ENCODE data around the gene SETDB1.
"Not testable (repeated sequence)": the region's sequence is repeated elsewhere in the genome, so short reads cannot be mapped to it uniquely, and the experiment has no call there.

Gene SETDB1

DNA sequence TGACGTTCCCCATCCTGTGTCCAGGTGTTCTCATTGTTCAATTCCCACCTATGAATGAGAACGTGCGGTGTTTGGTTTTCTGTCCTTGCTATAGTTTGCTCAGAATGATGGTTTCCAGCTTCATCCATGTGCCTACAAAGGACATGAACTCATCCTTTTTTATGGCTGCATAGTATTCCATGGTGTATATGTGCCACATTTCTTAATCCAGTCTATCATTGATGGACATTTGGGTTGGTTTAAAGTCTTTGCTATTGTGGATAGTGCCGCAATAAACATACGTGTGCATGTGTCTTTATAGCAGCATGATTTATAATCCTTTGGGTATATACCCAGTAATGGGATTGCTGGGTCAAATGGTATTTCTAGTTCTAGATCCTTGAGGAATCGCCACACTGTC lies 2.6 kb downstream of the SETDB1 start:
- DNase-seq (ENCODE audit: low read depth in 2 of 2): not testable (repeated sequence)

DNA sequence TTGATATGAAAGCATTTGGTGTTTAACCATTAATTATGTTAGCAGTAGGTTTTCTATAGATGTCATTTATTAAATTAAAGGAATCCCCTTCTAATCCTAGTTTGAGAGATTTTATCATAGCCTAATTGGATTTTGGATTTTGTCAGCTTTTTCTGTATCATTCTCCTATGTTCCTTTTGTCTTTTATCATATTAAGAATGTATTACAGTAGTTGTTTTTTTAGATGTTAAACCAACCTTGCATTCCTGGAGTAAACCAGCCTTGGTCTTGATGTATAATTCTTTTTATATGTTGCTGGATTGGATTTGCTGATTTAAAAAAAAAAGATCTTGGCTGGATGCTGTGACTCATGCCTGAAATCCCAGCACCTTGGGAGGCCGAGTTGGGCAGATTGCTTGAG lies 5.6 kb downstream of the SETDB1 start:
- DNase-seq (ENCODE audit: low read depth in 2 of 2): no peak

DNA sequence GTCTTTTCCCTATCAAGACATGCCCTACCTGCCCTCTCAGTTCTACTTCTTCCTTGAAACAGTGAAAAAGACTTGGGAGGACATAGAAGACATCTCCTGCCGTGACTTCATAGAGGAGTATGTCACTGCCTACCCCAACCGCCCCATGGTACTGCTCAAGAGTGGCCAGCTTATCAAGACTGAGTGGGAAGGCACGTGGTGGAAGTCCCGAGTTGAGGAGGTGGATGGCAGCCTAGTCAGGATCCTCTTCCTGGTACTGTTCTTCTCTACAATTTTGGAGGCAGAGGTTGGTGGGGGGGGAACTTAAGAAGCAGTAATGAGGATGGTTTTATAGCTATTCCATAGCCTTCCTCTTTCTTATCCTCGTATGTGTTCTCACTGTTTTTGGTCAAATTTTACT lies 18.7 kb downstream of the SETDB1 start:
- no peak for DNase-seq (ENCODE audit: low read depth in 2 of 2)

DNA sequence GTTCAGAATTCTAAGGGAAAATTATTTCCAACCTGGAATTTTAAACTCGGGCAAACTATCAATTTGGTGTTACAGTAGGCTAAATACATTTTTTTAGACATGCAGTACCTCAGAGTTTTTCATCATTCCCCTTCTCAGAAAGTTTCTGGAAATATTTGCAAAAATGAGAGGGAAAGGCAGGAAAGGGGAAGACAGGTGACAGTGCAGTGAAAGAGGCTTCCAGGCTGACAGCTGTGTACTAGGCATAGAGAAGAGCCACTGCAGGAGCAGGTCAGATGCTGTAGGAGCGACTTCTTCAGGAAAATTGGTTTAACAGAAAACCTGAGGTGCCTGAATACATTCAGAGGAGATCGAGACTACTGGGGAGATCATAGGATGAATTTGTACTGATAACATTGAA lies 28.5 kb downstream of the SETDB1 start:
- DNase-seq (ENCODE audit: low read depth in 2 of 2): no peak

DNA sequence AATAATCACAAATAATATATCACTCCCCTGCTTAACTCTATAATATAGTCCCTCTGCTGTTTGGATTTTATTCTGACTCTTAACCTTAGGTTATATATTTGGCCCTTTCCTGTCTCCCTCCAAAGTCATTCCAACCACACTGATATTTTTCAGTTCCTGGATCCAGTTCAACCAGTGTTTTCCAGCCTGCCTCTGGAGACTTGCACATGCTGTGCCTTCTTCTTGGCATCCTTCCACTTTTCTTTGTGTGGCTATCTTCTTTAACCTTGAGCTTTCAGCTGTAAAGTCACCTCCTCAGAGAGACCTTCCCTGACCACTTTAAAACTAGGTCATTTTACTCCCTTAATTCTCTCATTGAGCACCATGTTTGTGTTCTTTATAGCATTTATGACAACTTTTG lies 29.1 kb downstream of the SETDB1 start:
- no peak for DNase-seq (ENCODE audit: low read depth in 2 of 2)

DNA sequence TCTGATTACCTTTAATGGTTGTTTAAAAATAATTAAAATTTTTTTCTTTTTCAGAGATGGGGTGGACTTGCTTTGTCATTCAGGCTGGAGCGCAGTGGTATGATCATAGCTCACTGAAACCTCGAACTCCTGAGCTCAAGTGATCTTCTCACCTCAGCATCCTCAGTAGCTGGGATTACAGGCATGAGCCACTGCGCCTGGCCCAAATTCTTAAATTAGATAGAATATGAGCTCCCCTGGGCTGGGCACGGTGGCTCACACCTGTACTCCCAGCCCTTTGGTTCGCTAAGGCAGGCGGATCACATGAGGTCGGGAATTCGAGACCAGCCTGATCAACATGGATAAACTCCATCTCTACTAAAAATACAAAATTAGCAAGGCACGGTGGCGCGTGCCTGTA lies 31.5 kb downstream of the SETDB1 start:
- DNase-seq (ENCODE audit: low read depth in 2 of 2): no peak

DNA sequence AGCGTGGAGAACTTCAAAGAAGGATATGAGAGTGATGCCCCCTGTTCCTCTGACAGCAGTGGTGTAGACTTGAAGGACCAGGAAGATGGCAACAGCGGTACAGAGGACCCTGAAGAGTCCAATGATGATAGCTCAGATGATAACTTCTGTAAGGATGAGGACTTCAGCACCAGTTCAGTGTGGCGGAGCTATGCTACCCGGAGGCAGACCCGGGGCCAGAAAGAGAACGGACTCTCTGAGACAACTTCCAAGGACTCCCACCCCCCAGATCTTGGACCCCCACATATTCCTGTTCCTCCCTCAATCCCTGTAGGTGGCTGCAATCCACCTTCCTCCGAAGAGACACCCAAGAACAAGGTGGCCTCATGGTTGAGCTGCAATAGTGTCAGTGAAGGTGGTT lies 34.5 kb downstream of the SETDB1 start:
- DNase-seq (ENCODE audit: low read depth in 2 of 2): no peak

DNA sequence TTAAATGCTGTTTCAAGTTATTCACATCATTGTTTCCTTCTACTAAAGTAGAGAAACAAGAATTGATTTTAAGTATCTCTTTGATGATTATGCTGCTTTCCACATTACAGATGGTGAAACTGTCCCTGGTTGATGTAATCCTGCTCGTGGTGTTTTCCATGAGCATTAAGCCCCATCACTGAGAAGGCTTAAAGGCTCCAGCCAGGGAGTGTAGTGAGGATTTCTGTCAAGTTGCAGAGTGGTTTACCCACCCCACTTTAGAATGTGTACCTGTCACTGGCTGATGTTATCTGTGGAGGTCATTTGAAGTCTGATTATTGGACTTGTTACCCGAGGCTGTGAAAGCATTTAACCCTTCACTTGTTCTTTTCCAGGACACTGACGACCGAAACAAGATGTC lies 35.6 kb downstream of the SETDB1 start:
- no peak for DNase-seq (ENCODE audit: low read depth in 2 of 2)

DNA sequence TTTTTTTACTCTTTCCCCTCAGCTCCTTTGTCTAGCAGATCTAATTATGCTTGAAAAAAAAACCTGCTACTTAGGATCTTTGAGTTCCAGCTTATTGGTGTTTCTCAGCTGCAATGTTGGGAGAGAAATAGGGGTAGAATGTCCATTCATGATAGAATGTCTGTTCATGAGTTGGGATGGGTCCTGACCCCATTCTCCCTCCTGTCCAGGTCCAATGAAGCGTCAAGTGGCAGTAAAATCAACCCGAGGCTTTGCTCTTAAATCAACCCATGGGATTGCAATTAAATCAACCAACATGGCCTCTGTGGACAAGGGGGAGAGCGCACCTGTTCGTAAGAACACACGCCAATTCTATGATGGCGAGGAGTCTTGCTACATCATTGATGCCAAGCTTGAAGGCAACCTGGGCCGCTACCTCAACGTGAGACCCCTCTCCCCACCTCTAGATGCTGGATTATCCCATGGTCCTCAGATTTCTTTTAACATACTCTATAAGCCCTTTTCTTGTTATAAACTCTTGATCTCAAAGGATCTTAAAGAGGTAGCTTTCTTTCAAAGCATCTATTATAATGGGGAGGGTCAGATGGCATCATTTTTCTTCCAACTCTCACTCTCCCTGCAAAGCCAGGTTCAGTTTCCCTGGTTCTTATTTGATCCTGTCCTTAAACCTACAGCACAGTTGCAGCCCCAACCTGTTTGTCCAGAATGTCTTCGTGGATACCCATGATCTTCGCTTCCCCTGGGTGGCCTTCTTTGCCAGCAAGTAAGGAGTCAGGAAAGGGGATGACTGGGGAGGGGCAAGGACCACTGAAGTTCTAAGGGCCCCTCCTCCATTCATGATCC lies 37.4 kb downstream of the SETDB1 start:
- no peak for DNase-seq (ENCODE audit: low read depth in 2 of 2)

DNA sequence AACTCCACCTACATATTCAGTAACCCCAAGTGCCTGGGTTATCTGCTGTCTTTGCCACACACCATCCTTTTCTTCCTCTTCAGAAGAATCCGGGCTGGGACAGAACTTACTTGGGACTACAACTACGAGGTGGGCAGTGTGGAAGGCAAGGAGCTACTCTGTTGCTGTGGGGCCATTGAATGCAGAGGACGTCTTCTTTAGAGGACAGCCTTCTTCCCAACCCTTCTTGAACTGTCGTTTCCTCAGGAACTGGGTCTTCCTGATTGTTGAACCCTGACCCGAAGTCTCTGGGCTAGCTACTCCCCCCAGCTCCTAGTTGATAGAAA lies 38.0 kb downstream of the SETDB1 start:
- no peak for DNase-seq (ENCODE audit: low read depth in 2 of 2)

DNA sequence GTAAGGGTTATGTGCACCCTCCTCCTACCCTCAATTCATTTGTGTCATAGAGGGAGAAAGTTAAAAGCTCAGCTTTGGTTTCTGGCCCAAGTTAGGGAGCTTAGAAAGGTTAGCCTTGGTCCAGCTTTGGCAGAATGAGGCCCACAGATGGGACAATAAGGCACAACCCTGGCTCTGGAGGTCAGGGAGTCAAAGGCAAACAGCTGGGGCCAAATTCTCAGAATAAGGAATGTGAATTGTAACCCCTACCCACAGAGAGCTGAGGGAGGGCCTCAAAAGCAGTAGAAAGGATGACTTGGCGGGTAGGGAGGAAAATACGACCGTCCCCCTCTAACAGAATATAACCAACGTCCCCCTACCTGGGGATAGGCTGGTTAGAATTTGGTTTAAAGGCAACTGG lies 39.4 kb downstream of the SETDB1 start:
- DNase-seq (ENCODE audit: low read depth in 2 of 2): no peak

DNA sequence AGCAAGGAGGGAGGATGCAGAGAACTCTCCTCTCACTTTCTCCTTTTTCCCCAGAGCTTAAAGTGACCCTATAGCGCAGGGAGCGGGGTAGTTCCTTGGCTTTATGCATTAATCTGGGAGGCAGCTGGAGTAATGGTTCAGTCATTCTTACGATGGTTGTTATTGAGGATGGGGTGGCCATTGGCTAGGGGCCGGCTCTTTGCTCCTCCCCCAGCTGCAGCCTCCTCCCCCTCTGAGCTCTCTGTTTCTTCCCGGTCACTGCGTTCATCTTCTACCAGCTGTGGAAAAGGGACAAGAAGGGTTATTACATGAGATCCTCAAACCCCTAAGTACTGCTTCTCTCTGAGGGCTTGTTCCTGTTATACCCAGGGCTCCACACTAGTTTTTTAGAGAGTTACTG lies 39.8 kb downstream of the SETDB1 start:
- DNase-seq (ENCODE audit: low read depth in 2 of 2): no peak

DNA sequence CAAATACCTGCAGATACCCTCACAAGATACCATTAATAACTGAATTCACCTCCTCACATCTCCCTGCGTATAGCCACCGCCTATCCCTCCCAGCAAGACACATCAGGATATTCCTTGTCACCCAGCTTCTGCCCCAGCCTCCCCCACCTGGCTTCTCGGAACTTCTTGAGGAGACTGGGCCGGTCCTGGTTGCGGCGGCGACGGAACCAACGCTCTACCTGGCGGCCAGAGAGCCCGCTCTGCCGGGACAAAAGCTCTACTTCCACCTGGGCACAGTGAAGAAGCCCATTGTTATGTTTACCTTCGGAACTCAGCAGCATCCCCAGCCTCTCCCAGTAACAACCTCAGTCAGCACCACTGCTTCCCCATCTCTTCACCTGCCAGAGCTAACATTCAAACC lies 41.8 kb downstream of the SETDB1 start:
- no peak for DNase-seq (ENCODE audit: low read depth in 2 of 2)

DNA sequence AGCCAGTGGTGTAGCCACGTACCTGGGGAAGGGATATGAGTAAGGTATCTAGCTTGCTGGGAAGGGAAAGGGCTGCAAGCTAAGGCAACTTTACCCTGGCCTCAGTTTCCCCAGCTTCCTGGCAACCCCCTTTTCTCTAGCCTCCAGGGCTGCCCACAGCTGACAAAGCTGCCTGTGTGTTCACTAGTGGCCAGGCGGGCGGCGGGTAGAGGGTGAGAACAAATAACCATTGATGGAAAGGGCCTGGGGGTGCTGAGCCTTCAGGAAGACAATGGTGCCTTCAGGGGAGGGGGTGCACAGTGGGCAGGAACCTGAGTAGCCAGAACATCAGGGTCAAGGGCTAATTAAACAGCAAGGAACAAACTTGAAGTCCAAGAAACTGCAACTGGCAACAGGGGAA lies 42.3 kb downstream of the SETDB1 start:
- no peak for DNase-seq (ENCODE audit: low read depth in 2 of 2)

DNA sequence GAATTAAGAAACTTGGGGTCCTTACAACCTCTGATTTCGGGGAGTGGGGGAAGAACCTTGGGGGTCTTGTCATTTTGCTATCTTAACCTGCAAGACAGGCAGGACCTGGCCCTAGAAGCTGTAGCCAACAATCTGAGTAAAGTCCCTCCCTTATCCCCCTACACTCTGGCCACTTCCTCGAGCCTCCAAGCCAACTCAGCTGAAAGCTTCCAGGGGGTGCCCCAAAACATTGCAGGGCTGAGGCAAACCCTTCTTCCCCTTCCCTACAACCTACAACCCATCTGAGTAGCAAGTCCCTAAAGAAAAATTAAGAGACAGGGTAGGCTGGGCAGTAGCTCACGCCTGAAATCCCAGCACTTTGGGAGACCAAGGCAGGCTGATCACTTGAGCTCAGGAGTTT lies 43.5 kb downstream of the SETDB1 start:
- no peak for DNase-seq (ENCODE audit: low read depth in 2 of 2)

DNA sequence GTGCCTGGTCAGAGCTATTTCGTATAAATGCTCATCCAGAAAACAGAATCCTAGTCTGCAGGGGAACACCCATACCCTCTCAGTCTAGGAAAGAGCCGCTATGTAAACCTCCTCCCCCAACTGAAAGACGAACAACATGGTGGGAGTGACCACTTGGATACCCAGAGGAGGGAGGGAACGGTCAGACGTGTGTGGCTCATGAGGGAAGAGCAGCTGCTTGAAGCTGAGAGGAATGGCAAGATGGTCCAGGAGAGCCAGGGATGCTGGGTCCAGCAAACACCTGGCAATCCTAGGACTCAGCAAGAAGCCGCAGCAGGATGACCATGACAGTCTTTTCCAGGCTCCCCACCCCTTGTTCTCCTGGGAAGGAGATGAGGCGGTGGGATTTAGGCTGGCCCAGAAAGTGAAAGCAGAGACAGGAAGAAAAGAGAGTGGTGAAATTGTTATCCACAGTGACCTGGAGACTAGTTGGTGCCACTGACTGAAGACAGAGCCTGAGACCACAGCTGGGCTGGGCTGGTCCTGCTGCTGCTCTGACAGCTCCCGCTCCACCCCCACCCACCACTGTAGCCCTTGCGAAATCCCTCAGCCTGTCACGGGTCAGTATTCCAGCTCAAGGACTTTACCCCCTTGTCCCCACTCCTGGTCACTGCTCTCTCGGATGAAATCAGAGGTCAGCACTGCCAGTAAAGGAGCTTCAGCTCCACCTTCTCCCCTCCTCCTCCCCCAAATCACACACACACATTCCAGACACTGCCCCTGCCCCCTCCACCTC lies 44.8 kb downstream of the SETDB1 start:
- no peak for DNase-seq (ENCODE audit: low read depth in 2 of 2)

DNA sequence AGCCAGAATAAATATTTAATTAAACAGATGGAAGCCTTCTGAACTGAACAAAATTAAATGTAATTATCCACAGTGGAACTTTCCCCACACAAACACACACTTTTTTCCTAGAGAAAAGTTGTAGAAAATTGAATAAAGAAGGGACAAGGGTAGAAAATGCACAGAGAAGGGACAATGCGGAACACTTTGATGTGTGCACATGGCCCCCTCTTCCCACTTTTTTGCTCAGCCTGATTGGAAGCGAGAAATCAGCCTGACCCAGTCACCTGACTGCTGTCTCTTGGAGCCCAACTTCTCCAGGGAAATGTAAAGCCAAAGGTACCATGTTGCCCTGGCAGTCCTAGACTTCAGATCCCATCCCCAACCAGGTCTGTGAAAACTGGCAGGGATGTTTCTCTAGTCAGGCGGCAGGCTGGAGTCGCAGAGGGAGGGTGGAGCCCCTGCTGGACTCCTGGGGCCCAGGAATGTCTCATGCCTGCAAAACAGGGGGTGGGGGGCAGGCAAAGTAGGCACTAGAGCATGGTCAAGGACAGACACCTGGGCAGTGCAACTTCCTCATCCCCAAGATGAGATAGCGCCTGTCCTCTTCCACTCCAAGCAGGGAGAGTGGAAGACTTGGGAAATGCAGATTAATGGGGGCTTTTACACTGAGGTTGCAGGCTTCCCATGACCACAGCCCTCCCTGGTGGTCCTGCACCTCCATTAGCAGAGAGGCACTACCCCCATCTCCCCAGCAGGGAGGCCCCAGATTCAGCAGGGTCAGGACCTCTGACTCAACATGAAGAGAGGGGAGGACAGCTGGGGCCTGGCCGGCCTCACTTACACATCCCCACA lies 45.6 kb downstream of the SETDB1 start:
- no peak for DNase-seq (ENCODE audit: low read depth in 2 of 2)

DNA sequence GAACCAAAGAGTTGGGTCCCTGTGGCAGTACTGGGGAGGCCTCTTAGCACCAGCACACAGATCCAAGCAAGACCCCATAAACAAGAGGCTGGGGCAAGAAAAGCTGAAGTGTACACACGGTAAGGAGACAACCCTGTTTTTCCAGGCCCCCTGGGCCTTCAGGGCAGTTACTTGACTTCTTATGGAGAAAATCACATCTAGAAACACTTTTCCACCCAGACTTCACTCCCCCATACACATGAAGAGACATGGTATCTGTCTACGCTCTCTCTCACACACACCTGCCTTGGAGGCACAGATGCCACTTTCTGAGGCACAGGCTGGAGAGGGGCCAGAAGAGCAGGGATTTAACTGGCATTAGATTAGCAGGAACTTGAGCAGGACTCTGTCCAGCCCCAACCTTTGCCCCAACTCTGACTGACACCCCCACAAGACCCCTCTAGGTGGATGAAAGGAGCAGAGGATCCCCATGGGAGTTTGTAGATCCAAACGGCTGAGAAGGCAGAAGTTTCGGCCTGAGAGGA lies 46.3 kb downstream of the SETDB1 start:
- no peak for DNase-seq (ENCODE audit: low read depth in 2 of 2)

DNA sequence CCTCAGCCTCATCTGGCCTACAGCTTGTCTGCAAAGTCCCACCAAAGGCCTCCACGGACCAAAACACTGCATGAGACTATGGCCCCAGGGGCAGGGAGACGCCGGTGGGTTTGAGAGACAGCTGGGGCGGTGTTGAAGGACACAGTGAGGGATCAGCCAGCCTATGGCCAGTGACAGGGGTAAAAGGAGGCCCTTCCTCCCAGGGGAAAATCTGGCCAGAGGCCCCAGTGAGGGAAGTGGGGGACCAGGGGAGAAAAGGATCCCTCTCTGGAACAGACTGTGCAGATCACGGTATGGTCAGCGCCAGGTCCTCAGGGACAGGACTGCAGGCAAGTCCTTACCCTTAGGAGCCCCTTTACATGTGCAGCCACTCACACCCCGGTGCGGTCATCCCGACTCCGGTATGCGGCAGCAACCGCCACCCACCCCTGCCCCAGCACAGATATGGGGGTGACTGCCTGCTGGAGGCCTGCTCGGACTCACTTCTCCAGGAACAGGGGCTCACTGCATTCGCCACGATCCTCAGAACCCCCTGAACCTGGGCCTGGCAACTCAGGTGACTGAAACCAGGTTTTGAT lies 47.2 kb downstream of the SETDB1 start:
- DNase-seq (ENCODE audit: low read depth in 2 of 2): no peak

DNA sequence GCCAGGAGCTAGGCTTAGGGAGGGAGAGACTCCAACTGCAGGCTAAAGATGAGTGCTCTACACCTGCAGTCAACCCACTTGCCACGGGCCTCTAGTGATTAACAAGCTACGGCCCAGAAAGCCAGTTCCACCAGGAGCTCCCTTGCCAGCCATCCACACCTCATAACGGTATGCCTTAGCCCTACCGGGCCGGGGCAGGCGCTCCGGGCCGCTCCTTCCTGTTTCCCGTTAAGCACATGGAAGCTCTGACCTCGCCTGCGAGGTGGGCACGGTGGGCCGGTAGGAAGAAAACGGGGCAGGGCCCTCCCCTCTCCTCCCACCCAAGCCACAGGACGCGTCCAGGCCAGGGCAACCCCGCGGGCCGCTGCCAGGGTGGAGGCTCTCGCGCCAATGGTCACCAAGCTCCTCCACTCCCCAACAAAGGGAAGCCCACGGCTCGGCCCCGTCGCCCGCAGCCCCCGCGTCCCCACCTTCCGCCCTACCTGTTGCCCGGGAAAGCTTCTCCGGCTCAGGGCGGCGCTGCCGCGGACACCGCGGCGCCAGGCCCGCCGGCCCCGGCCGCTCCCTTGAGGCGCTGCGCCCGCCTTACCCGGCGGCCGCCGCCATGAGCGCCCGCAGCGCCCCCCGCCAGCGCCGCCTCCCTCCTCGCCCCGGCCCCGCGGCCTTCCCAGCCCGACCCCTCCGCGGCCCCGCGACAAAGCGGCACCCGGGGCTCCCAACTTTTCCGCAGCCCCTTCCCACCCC lies 47.8 kb downstream of the SETDB1 start:
- DNase-seq (ENCODE audit: low read depth in 2 of 2): no peak
